Measurements from ENCODE around the gene LRRK1.
A peak's percentile ranks its signal among the peaks of the same experiment; 100 is the strongest.

LRRK1 gene

GRCh38 chr15:101004500-101004899, 85.3 kb downstream of the LRRK1 start:
- no peak for DNase-seq (ENCODE audit: low spot score)

GRCh38 chr15:101004986-101005747, 86.0 kb downstream of the LRRK1 start:
- DNase-seq (ENCODE audit: low spot score) = no peak

DNA sequence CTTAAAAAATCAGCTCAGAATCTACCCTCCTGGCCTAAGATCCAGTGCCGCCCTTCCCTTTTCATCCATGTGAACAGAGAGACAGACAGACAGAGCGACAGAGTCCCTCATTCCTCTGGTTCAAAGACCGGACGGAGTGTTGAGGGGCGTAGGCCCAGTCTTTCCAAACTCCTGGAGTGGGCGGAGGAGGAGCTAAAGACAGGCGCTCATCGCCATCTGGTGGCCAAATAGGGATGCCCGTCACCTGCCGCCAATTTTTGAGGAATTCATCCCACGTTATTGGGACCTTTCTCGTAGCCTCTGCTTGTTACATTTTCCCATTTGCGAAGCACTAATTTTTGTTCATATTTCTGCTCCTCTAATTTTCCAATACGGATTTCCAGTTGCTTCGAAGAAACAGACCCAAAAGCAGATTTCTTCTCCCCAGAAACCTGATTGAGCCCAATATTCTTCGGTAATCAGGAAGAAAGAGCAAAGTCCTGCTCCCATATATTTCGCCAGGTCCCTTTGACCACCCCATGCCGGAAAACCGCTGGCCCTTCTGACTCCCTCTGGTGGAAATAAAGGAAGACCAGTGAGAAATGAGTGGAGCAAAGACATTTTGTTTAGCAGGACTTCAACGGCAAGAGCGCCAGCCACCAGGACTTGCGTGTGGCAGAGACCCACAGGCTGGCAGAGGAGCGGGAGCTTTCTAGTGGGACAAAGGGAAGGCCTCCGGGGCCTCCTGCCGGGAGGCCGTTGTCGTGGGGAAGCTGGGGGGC, 88.0 kb downstream of the LRRK1 start:
- DNase-seq (ENCODE audit: low spot score) = peak; percentile 87

DNA sequence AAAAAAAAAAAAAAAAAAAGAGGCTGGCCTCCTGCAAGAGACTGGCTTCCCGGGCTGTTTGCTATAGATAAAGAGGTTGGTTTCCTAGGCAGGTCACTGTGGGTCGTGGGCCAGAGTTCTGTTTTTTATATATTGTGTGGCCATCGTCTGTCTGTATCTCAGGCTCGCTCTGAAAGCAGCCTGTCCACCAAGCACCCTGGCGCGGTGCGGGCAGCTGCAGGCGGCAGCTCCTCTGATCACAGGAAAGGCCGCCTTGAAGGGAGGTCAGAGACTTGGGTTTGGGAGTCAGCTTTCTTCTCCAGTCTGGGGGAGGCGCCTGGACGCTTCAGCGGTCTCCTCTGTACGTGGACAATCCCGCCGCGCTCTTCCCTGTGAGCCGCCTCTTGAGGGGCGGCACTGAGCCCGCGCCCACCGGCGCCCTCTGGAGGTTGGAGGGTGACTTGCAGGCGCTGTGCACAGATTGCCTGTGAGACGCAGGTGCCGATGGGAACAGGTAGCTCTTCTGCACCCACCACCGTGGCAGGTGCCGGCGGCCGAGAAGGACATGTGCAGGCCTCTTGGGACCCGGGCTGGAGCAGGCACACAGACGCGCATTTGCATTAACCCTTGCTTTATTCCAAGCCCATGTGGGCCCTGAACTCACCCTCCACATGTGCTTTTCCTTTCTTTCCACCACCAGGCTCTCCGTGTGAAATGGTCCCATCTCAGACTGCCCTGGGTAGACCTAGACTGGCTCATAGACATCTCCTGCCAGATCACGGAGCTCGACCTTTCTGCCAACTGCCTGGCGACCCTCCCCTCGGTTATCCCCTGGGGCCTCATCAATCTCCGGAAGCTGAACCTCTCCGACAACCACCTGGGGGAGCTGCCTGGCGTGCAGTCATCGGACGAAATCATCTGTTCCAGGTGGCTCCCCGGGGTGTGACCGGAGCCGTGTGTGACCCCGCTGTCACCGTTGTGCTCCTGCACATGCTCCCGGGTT, 89.3 kb downstream of the LRRK1 start:
- DNase-seq (ENCODE audit: low spot score) = peak; percentile 79

- DNase-seq (ENCODE audit: low spot score) = no peak
Measured at GRCh38 chr15:101009176-101009575, 90.0 kb downstream of the LRRK1 start.

GRCh38 chr15:101010781-101011180, 91.6 kb downstream of the LRRK1 start:
- DNase-seq (ENCODE audit: low spot score) = no peak

DNA sequence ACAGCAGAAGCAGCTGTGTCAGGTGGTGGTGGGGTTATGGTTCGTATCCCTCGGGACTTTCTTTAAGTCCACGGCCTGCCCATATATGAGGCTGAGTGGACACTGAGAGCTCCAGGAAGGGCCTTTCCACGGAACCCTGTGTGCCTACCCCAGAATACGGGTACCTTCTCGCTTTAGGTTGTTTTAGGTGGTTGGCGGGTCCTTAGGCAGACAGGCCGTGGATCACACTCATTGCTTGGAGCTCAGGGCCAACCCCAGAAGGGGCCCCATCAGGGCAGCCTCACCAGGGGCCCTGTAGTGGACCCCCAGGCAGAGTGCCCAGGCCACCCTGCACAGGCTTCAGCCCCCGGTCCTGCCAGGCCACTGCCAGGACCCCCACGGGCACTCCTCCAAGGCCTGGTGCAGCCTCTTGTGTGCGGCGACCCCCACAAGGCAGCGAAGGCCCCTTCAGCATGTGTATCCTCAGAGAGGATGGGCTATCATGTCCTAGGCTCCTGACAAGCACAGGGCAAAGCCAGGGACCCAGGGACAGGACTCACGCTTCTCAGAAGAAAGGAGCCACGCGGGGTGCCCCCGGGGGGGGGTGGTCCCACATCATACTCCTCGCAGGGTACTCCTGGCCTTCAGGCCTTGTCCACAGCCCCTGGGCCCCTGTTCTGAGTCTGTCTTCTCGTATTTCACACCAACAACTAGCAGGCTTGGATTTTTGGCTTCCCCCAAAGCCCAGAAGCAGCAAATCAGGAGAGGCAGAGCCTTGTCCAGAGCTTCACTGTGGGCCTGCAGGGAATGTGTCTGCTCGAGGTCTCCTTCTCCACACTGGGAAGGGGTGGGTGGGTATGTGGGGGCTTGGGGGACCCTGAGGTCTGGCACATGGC, 93.4 kb downstream of the LRRK1 start:
- DNase-seq (ENCODE audit: low spot score) = no peak

DNA sequence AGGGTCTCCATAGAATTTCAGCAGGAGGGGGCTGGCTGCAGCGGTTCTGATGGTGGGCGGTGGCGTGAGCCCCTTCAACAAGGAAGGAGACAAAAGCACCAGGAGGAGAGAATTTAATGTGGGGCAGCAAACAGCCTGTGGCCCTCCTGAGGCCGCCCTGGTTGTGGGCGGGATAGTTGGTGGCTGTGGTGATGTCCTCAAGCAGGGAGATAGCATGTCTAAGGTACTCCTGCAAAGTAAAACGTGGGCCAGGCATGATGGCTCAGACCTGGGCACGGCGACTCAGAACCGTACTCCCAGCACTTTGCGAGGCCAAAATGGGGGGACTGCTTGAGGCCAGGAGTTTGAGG, 94.0 kb downstream of the LRRK1 start:
- no peak for DNase-seq (ENCODE audit: low spot score)

GRCh38 chr15:101013769-101014675, 94.9 kb downstream of the LRRK1 start:
- no peak for DNase-seq (ENCODE audit: low spot score)

GRCh38 chr15:101014921-101015841, 96.0 kb downstream of the LRRK1 start:
- DNase-seq (ENCODE audit: low spot score) = peak; percentile 38

GRCh38 chr15:101016581-101016980, 97.4 kb downstream of the LRRK1 start:
- DNase-seq (ENCODE audit: low spot score) = no peak

DNA sequence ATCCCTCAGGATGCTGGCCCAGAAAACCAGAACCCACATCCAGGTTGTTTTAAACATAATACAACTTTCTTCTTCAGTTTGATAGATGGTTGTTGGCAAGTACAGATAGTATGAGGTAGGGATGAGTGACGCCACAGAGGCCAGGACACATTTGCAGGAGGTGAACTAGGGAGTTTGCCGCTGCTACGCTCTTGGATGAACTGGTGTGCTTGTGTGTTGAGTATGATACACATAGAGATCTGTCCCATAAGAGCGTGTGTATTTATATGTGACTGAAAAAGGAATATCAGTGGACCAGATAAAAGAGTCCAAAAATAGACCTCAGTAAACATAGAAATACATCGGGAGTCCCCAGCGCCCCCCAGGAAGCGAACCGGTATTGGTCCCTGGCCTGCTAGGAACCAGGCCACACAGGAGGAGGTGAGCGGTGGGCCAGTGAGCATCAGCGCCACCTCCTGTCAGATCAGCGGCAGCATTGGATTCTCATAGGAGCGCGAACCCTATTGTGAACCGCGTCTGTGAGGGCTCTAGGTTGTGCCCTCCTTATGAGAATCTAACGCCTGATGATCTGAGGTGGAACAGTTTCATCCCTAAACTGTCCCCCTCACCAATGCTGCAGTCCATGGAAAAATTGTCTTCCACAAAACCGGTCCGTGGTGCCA, 98.1 kb downstream of the LRRK1 start:
- DNase-seq (ENCODE audit: low spot score) = no peak

- DNase-seq (ENCODE audit: low spot score) = no peak
Measured at GRCh38 chr15:101018016-101018415, 98.9 kb downstream of the LRRK1 start.

DNA sequence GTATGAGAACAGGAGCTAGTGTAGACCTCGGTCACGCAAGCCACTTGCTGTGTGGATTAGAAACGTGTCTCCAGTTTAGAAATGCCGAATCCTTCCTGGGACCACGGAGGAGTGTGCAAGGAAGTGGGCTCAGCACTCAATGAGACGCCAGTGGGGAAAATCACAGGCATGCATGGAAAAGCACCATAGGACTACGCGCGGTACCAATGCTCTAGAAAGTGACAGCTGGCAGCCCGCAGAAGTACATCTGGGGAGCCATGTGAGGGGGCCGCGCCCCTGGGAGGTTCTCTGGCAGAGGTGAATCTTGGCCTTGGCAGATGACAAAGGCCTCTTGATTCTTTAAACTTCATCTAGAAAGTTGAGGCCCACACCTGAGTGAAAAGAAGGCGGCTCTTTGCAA, 99.3 kb downstream of the LRRK1 start:
- no peak for DNase-seq (ENCODE audit: low spot score)

DNA sequence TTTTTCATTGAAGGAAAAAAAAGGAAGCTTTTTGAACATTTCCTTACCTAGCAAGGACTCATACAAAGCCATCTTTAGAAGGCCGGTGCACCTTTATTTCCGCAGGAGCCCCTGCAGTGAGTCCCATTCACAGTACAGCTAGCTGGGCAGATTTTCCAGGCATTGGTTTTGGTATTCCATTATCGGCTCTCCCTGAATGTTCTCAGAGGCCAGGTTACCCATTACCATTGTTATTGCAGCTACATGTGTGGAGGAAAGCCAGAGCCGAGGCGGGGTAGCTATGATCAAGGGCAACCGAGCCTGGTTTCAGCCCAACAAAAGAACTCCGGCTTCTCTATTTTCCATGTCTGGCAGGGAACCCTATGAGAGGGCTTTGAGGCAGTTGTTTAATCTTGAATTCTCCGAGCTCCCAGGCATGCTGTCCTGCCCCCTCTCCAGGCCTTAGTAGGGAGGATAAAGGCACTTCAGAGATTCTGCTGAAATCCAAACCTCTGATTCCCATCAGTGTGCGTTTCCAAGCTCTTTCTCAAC, 100.3 kb downstream of the LRRK1 start:
- no peak for DNase-seq (ENCODE audit: low spot score)

DNA sequence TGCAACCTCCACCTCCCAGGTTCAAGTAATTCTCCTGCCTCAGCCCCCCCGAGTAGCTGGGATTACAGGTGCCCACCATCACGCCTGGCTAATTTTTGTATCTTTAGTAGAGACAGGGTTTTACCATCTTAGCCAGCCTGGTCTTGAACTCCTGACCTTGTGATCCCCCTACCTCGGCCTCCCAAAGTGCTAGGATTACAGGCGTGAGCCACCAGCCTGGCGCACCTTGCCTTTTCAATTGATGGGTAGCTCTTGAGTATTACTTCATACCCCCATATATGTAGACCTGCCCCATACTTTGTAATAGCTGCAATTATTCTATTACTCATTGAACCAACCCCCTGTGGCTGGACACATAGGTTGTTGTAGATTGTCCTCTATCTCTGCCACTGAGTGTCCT, 101.3 kb downstream of the LRRK1 start:
- DNase-seq (ENCODE audit: low spot score) = no peak

DNA sequence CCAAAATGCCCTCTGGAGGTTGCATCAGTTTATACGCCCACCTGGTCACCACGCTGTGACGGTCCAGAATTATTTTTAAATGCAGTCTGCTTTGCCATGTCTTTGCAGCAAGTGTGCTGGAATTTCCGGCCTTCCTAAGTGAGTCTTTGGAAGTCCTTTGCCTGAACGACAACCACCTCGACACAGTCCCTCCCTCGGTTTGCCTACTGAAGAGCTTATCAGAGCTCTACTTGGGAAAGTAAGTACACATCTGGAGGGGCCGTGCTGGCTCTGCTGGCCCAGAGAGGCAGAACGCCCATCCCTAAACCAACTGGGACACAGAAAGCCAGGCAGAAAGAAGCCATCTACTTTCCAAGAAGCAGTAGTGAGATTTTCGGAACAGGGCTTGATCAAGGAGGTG, 101.8 kb downstream of the LRRK1 start:
- DNase-seq (ENCODE audit: low spot score) = no peak

GRCh38 chr15:101022306-101022705, 103.1 kb downstream of the LRRK1 start:
- DNase-seq (ENCODE audit: low spot score) = no peak
